Nephron (organoid): Measurements from ENCODE around the gene APOA5.

Source experiments
- H3K27ac Mint-ChIP-seq, 3 experiments: 2 replicates each; pipeline ENCODE4 v1.8.0; 2020; ENCODE audit warnings: mixed read lengths in 3 of 3, mild to moderate bottlenecking in 2 of 3, moderate library complexity in 1 of 3
- H3K27me3 Mint-ChIP-seq: 2 replicates; pipeline ENCODE4 v1.8.0; 2021; ENCODE audit warnings: low read depth, mild to moderate bottlenecking, moderate library complexity, mixed read lengths
- H3K36me3 Mint-ChIP-seq: 2 replicates; pipeline ENCODE4 v1.8.0; 2020; ENCODE audit warnings: low read depth, mixed read lengths
- H3K4me1 Mint-ChIP-seq: 2 replicates; pipeline ENCODE4 v1.8.0; 2020; ENCODE audit warnings: mixed read lengths
- H3K4me3 Mint-ChIP-seq, 3 experiments: 2 replicates each; pipeline ENCODE4 v1.8.0; 2020; ENCODE audit warnings: mild to moderate bottlenecking in 3 of 3, mixed read lengths in 3 of 3, moderate library complexity in 2 of 3
- H3K9me3 Mint-ChIP-seq: 2 replicates; pipeline ENCODE4 v1.8.0; 2020; ENCODE audit warnings: mixed read lengths
- TF ChIP-seq, protein P1 (sequence below), 3 experiments: fragments of 200-600 bp; sonication (generic); IDR thresholded peaks; one replicate each; pipeline ENCODE4 v1.5.0; 2021; ENCODE audit warnings: antibody characterized with exemption in 3 of 3; ENCODE audit not compliant: unreplicated experiment in 3 of 3

APOA5 gene

DNA sequence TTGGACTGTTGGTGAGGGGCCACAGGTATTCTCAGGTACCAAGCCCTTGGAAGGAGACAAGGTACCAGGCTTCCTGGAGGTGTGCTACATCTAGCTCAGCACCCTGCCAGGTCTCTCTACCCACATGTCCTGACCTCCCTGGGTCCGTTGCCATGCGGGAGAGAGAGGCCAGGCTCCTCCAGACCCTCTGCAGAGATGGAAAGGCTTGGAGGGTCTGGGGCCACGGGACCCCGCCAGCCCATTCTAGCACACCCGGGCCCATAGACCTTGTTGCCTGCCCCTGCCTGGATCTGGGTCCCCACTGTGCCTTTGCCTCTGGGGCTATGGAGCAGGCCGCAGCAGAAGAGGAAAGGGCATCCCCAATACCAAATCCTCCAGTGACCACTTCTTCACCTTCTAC, 35.8 kb upstream of the APOA5 start:
- TF ChIP-seq, protein P1, sequence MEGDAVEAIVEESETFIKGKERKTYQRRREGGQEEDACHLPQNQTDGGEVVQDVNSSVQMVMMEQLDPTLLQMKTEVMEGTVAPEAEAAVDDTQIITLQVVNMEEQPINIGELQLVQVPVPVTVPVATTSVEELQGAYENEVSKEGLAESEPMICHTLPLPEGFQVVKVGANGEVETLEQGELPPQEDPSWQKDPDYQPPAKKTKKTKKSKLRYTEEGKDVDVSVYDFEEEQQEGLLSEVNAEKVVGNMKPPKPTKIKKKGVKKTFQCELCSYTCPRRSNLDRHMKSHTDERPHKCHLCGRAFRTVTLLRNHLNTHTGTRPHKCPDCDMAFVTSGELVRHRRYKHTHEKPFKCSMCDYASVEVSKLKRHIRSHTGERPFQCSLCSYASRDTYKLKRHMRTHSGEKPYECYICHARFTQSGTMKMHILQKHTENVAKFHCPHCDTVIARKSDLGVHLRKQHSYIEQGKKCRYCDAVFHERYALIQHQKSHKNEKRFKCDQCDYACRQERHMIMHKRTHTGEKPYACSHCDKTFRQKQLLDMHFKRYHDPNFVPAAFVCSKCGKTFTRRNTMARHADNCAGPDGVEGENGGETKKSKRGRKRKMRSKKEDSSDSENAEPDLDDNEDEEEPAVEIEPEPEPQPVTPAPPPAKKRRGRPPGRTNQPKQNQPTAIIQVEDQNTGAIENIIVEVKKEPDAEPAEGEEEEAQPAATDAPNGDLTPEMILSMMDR (IDR thresholded peaks at IDR 0.05; ENCODE audit: unreplicated experiment in 3 of 3), result no peak
- no peaks in the 10 kb centered on the region for H3K36me3 Mint-ChIP-seq
- no peaks in the 10 kb centered on the region for H3K4me1 Mint-ChIP-seq
- H3K27me3 Mint-ChIP-seq, result no peaks in the 10 kb centered on the region
- no peak overlapping the region for H3K27ac Mint-ChIP-seq
- H3K9me3 Mint-ChIP-seq, result no peaks in the 10 kb centered on the region
- H3K4me3 Mint-ChIP-seq, result no peak overlapping the region

- H3K27me3 Mint-ChIP-seq, result no peaks in the 10 kb centered on the region
Observed at GRCh38 chr11:116826751-116827431, 35.2 kb upstream of the APOA5 start.

GRCh38 chr11:116825854-116826750, 34.4 kb upstream of the APOA5 start:
- no peaks in the 10 kb centered on the region for H3K27me3 Mint-ChIP-seq
- no peaks in the 10 kb centered on the region for H3K9me3 Mint-ChIP-seq
- H3K4me3 Mint-ChIP-seq, result no peak overlapping the region
- peak overlapping the region in 1 of 3 experiments; percentile 19 for H3K27ac Mint-ChIP-seq
- H3K4me1 Mint-ChIP-seq, result no peaks in the 10 kb centered on the region
- no peaks in the 10 kb centered on the region for H3K36me3 Mint-ChIP-seq
- TF ChIP-seq, protein P1 (IDR thresholded peaks at IDR 0.05; ENCODE audit: unreplicated experiment in 3 of 3), result no peak

More at GRCh38 chr11:116826751-116827431, 35.2 kb upstream of the APOA5 start:
- H3K9me3 Mint-ChIP-seq, result no peaks in the 10 kb centered on the region
- TF ChIP-seq, protein P1 (IDR thresholded peaks at IDR 0.05; ENCODE audit: unreplicated experiment in 3 of 3), result no peak
- H3K27ac Mint-ChIP-seq, result peak overlapping the region in 1 of 3 experiments; percentile 19
- no peaks in the 10 kb centered on the region for H3K36me3 Mint-ChIP-seq
- no peaks in the 10 kb centered on the region for H3K4me1 Mint-ChIP-seq
- no peak overlapping the region for H3K4me3 Mint-ChIP-seq

DNA sequence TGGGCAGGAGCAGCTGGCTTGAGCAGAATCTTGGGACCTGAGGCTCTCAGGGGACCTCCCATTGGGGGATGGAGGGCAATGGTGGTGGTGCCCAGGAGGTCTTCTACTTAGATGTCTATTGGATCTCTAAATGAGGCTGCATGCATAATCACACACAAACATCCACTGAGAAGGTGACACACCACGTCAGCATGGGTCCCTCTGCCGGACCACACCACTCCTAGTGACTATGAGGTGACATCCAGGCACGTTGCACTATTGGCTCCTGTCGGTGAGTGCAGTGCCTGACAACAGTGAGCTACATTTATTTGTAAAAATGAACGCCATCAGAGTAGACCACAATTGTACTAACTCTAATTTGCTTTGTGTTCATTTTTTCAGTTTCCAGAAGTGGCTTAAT, 33.8 kb upstream of the APOA5 start:
- Mint-ChIP-seq H3K27me3 (no peaks in the 10 kb centered on the region), H3K9me3 (no peaks in the 10 kb centered on the region), H3K4me1 (no peaks in the 10 kb centered on the region), H3K4me3 (no peak overlapping the region), H3K27ac (no peak overlapping the region), H3K36me3 (no peaks in the 10 kb centered on the region)
- TF ChIP-seq, protein P1 (IDR thresholded peaks at IDR 0.05; ENCODE audit: unreplicated experiment in 3 of 3), result no peak

DNA sequence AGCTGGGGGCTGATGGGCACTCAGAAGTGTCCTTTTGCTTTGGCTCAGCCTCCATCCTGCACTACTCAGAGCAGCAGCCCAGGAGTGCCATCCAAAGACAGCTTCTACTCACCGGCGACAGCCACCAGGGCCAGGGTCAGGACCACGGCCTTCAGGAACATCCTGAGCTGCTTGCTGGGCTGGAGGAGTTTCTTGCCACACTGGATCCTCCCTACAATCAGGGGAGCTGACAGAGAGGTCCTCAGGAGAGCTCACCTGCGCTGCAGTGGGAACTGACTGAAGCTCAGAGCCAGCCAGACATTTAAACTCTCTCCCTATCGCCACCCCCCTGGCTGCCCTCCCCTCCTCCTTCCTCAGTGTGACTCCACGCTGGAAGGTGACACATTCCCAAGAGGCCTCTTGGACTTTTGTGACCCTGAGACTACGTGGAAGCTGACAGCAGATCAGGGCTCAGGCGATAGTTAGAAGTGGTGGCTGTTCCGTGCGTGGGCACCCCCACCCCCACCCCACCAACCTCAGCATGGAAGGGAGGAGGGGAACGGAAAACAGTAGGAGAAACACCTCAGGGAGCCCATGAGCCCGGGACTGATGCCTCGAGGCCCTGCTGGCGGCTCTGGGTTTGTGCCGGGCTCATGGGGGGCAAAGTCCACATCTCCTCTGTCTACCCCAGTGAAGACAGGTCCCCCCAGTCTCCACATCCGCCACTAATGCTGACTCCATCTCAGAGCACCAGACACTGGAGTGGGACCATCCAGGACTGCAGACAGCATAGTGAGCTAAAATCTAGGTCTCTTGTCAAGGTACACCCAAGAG, 31.6 kb upstream of the APOA5 start, which contains the start of gene APOA4:
Gene APOA4 (minus strand): TSS at position 274 of the 813 bp plus-strand sequence. CDS start 113 bp downstream, at position 161.
- Mint-ChIP-seq H3K27ac (no peak within 1 kb of the TSS), H3K4me1 (no peaks in the 10 kb centered on the region), H3K27me3 (no peaks in the 10 kb centered on the region), H3K36me3 (no peaks in the 10 kb centered on the region), H3K9me3 (no peaks in the 10 kb centered on the region), H3K4me3 (no peak within 1 kb of the TSS)
- TF ChIP-seq, protein P1 (IDR thresholded peaks at IDR 0.05; ENCODE audit: unreplicated experiment in 3 of 3), result no peak
